Stimulated activated effector memory CD8-positive, alpha-beta T cell treated with anti-CD3 and anti-CD28 coated beads, Interleukin-12 subunit alpha, Interleukin-12 subunit beta, amount 100 ng/mL, for 72 hours (primary cell): Measurements from ENCODE around the gene SLC9A1.

Experiments used
- ATAC-seq: fragments of 150-1000 bp; cut with Tn5 transposase; 2 replicates; pipeline ENCODE4 v1.10.0; 2021
- DNase-seq, 2 donors: peaks; one replicate each; pipeline ENCODE4 v3.0.0; 2021 to 2022; ENCODE audit warnings: low spot score in 2 of 2
- H3K27ac Mint-ChIP-seq: one replicate; pipeline ENCODE4 v1.8.0; 2022; ENCODE audit warnings: mild to moderate bottlenecking, mixed read lengths
- H3K36me3 Mint-ChIP-seq: one replicate; pipeline ENCODE4 v1.8.0; 2022; ENCODE audit warnings: mild to moderate bottlenecking, mixed read lengths
- H3K4me1 Mint-ChIP-seq: one replicate; pipeline ENCODE4 v1.8.0; 2022; ENCODE audit warnings: mixed read lengths
- H3K4me3 Mint-ChIP-seq: one replicate; pipeline ENCODE4 v1.8.0; 2022; ENCODE audit warnings: mild to moderate bottlenecking, mixed read lengths
- H3K9me3 Mint-ChIP-seq: one replicate; pipeline ENCODE4 v1.8.0; 2022; ENCODE audit warnings: mixed read lengths

Gene SLC9A1

GRCh38 chr1:27157194-27157593 is 2.3 kb upstream of the SLC9A1 start:
- DNase-seq, result no peak
- Mint-ChIP-seq H3K4me1 (peaks cover 34% of the 10 kb centered on the region), H3K36me3 (peaks cover 23% of the 10 kb centered on the region), H3K4me3 (no peak overlapping the region), H3K9me3 (no peaks in the 10 kb centered on the region), H3K27ac (no peak overlapping the region)
- no peak for ATAC-seq

DNA sequence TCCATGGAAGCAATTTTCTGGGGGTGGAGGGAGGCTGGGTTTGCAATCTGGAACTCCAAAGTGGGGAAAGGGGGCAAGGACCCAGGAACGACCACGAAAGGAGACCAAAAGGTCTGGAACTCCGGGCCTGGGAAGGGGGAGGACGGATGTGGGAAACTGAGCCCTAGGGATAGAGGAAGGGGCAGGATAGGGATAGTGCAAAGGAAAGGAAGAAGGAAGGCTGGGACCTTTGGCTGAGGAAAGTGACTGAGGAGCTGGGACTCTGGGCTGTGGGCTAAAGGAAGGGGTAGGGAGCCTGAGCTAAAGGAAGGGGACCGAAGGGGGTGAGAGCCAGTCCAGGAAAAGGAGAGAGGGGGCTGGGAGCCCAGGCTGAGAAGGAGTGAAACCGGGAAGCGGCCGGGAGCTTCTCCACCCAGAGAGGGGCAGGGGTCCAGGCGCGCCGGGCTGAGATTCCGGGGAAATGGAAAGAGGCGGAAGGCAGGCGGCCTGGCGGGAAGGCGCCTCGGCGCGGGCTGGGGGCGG is 395 bp downstream of the SLC9A1 start:
- DNase-seq (no peak), ATAC-seq (peak; percentile 6)
- Mint-ChIP-seq H3K4me1 (peaks cover 59% of the 10 kb centered on the region), H3K27ac (peak overlapping the region; percentile 96), H3K36me3 (peaks cover 23% of the 10 kb centered on the region), H3K9me3 (no peaks in the 10 kb centered on the region), H3K4me3 (peak overlapping the region; percentile 94)

- peak overlapping the region; percentile 94 for H3K4me3 Mint-ChIP-seq
- peak overlapping the region; percentile 96 for H3K27ac Mint-ChIP-seq
- H3K4me1 Mint-ChIP-seq, result peaks cover 64% of the 10 kb centered on the region
- no peaks in the 10 kb centered on the region for H3K9me3 Mint-ChIP-seq
- ATAC-seq, result no peak
- H3K36me3 Mint-ChIP-seq, result peaks cover 23% of the 10 kb centered on the region
- DNase-seq, result peak in 1 of 2 donors; percentile 53
Measured at GRCh38 chr1:27153927-27154358, 982 bp downstream of the SLC9A1 start.

DNA sequence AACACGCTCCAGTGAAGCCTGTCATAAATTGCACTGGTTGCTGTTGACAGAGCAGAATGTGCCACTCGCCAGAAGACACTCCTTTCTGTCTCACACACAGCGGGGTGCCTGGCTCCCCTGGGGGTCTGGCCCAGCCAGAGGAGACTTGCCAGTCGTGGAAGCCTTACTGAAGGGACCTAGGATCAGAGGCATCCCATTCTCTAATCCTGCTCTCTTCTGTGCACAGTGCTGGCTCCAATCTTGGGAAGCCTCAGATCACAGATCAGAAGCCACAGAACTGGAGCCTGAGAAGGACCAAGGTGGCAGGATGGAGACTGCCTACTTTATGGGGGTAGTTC is 1.4 kb downstream of the SLC9A1 start:
- DNase-seq (no peak), ATAC-seq (no peak)
- Mint-ChIP-seq H3K9me3 (no peaks in the 10 kb centered on the region), H3K4me1 (peaks cover 69% of the 10 kb centered on the region), H3K27ac (peak overlapping the region; percentile 96), H3K4me3 (peak overlapping the region; percentile 94), H3K36me3 (peaks cover 23% of the 10 kb centered on the region)

- peak overlapping the region; percentile 96 for H3K27ac Mint-ChIP-seq
Measured at GRCh38 chr1:27152829-27153548, 1.9 kb downstream of the SLC9A1 start.

GRCh38 chr1:27152004-27152828 is 2.7 kb downstream of the SLC9A1 start:
- DNase-seq, result peak in 1 of 2 donors; percentile 55
- Mint-ChIP-seq H3K4me3 (peak overlapping the region; percentile 94), H3K36me3 (peaks cover 23% of the 10 kb centered on the region), H3K4me1 (peaks cover 75% of the 10 kb centered on the region), H3K27ac (peak overlapping the region; percentile 23), H3K9me3 (no peaks in the 10 kb centered on the region)
- peak; percentile 40 for ATAC-seq

More at GRCh38 chr1:27152829-27153548, 1.9 kb downstream of the SLC9A1 start:
- Mint-ChIP-seq H3K9me3 (no peaks in the 10 kb centered on the region), H3K36me3 (peaks cover 23% of the 10 kb centered on the region), H3K4me3 (peak overlapping the region; percentile 94), H3K4me1 (peaks cover 74% of the 10 kb centered on the region)
- DNase-seq (peak in 1 of 2 donors; percentile 55), ATAC-seq (no peak)

DNA sequence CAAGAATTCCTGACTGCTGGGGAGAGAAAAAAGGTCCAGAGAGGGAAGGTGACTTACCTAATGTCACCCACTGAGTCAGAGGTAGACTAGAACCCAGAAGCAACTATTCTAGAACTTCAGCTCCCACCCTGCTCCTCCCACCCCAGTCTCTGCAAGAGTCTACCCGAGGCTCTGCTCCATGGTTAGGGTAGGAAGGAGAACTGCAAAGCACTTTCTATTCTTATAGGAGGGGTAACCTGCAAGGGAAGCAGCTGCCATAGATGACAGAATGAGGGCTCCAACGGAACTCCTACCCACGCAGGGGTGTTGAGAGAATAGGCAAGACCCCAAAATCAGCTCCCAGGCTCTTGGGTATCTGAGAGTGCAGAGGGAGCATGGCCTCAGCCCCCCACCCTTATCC is 4.3 kb downstream of the SLC9A1 start:
- peak overlapping the region; percentile 58 for H3K27ac Mint-ChIP-seq
- peaks cover 74% of the 10 kb centered on the region for H3K4me1 Mint-ChIP-seq
- H3K9me3 Mint-ChIP-seq, result no peaks in the 10 kb centered on the region
- H3K36me3 Mint-ChIP-seq, result peaks cover 33% of the 10 kb centered on the region
- ATAC-seq (no peak), DNase-seq (no peak)
- no peak overlapping the region for H3K4me3 Mint-ChIP-seq

DNA sequence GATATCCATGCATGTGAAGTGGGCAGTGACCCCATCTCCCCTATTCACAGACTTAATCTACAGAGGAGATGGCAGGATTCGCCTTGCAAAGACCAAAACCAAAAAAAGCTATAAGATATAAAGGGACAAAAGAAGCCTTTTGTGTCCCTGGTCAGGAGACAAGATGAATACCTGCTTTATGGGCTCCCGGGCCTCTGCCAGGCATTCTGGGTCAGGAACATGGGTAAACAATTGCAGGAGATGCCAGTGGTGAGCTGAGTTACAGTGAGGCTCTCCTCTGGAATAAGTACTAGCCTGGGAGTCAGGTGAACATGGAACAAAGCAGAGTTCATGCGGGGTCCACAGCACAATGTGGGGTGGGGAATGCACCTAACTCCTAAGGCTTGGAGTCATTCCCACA is 4.7 kb downstream of the SLC9A1 start:
- peak overlapping the region; percentile 58 for H3K27ac Mint-ChIP-seq

DNA sequence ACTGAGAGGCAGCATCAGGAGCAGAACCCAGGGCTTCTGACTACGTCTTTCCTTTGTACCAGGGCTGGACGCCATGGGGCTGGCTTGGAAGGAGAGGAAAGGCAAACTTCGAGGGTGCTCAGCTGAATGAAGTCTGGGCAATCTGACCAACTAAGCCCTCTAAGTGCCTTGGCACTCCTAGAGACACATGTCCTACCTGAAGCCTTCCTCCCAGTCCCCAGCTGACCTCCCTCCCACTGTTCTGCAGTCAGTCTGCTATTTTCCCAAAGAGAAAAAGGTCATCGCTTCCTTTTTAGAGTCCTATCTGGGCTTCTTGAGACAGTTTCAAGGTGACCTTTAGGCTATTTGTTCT is 5.2 kb downstream of the SLC9A1 start:
- Mint-ChIP-seq H3K4me1 (peaks cover 67% of the 10 kb centered on the region), H3K9me3 (no peaks in the 10 kb centered on the region), H3K4me3 (no peak overlapping the region), H3K27ac (peak overlapping the region; percentile 58), H3K36me3 (peaks cover 28% of the 10 kb centered on the region)
- ATAC-seq, result no peak
- DNase-seq, result no peak

More for the DNA sequence above, 4.7 kb downstream of the SLC9A1 start:
- H3K9me3 Mint-ChIP-seq, result no peaks in the 10 kb centered on the region
- peaks cover 69% of the 10 kb centered on the region for H3K4me1 Mint-ChIP-seq
- DNase-seq (no peak), ATAC-seq (no peak)
- no peak overlapping the region for H3K4me3 Mint-ChIP-seq
- peaks cover 33% of the 10 kb centered on the region for H3K36me3 Mint-ChIP-seq

- Mint-ChIP-seq H3K4me1 (peaks cover 62% of the 10 kb centered on the region), H3K36me3 (peaks cover 23% of the 10 kb centered on the region), H3K27ac (peak overlapping the region; percentile 84), H3K4me3 (no peak overlapping the region), H3K9me3 (no peaks in the 10 kb centered on the region)
- DNase-seq, result no peak
- ATAC-seq, result no peak
Measured at GRCh38 chr1:27149084-27149761, 5.7 kb downstream of the SLC9A1 start.

GRCh38 chr1:27148591-27148990 is 6.3 kb downstream of the SLC9A1 start:
- Mint-ChIP-seq H3K27ac (peak overlapping the region; percentile 84), H3K9me3 (no peaks in the 10 kb centered on the region), H3K4me1 (peaks cover 55% of the 10 kb centered on the region), H3K4me3 (no peak overlapping the region), H3K36me3 (peaks cover 17% of the 10 kb centered on the region)
- no peak for ATAC-seq
- no peak for DNase-seq

DNA sequence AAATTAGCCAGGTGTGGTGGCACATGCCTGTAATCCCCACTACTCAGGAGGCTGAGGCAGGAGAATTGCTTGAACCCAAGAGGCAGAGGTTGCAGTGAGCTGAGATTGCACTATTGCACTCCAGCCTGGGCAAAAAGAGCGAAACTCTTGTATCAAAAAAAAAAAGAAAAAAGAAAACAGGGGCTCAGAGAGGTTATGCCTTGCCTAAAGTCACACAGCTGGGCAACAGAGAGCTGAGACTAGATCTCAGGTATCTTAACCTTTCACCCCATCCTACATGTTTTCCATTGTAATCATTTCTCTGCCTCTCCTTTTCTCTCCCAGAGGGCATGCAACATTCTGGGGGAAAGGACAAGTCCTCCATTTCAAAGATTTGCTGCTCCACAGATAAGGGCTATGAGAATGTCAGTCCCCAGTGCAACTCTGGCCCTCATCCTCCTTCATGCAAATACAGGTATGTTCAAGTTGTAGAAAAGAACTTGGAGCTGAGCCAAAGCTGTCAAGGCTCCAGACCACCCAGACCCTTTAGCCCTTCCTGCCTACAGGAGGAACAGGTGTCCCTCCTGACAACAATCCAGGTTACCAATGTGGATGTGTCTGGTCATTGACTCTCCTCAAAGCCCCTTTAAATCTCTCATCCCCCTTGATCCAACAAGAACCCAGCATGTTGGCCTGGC is 6.9 kb downstream of the SLC9A1 start:
- peaks cover 11% of the 10 kb centered on the region for H3K36me3 Mint-ChIP-seq
- H3K4me3 Mint-ChIP-seq, result no peak overlapping the region
- DNase-seq, result no peak
- H3K27ac Mint-ChIP-seq, result peak overlapping the region; percentile 84
- H3K9me3 Mint-ChIP-seq, result no peaks in the 10 kb centered on the region
- no peak for ATAC-seq
- peaks cover 55% of the 10 kb centered on the region for H3K4me1 Mint-ChIP-seq

GRCh38 chr1:27145934-27146354 is 9.0 kb downstream of the SLC9A1 start:
- H3K4me1 Mint-ChIP-seq, result peaks cover 42% of the 10 kb centered on the region
- H3K9me3 Mint-ChIP-seq, result no peaks in the 10 kb centered on the region
- DNase-seq (no peak), ATAC-seq (peak; percentile 49)
- peaks cover 10% of the 10 kb centered on the region for H3K36me3 Mint-ChIP-seq
- no peak overlapping the region for H3K4me3 Mint-ChIP-seq
- H3K27ac Mint-ChIP-seq, result no peak overlapping the region

GRCh38 chr1:27144920-27145661 is 9.8 kb downstream of the SLC9A1 start:
- peaks cover 37% of the 10 kb centered on the region for H3K4me1 Mint-ChIP-seq
- DNase-seq, result no peak
- no peaks in the 10 kb centered on the region for H3K9me3 Mint-ChIP-seq
- no peak overlapping the region for H3K27ac Mint-ChIP-seq
- no peak overlapping the region for H3K4me3 Mint-ChIP-seq
- no peak for ATAC-seq
- H3K36me3 Mint-ChIP-seq, result peaks cover 10% of the 10 kb centered on the region
